Hepatocyte (in vitro differentiated cells): ENCODE measurements around the gene EYA4. TPM values are rescaled to one million over a fixed set of nuclear protein-coding genes. Genes with fewer than 3 reads are reported as not detected.

ENCODE experiments used
- DNase-seq: peaks from one replicate; pipeline ENCODE4 v3.0.0-alpha.2; 2016; ENCODE audit warnings: low spot score
- H2AFZ ChIP-seq: fragments of 200-600 bp; sonication (generic); 2 replicates; pipeline ENCODE4 v1.6.0; 2016; ENCODE audit warnings: antibody characterized with exemption, mild to moderate bottlenecking
- H3K27ac ChIP-seq: fragments of 200-600 bp; sonication (generic); 2 replicates; pipeline ENCODE4 v1.5.1; 2016; ENCODE audit warnings: mild to moderate bottlenecking
- H3K27me3 ChIP-seq: fragments of 200-600 bp; sonication (generic); 2 replicates; pipeline ENCODE4 v1.6.1; 2016
- H3K36me3 ChIP-seq: fragments of 200-600 bp; sonication (generic); replicated peaks from 2 replicates; pipeline ENCODE4 v1.5.1; 2016; ENCODE audit warnings: low read depth; ENCODE audit not compliant: insufficient read depth
- H3K4me1 ChIP-seq: fragments of 200-600 bp; sonication (generic); 2 replicates; pipeline ENCODE4 v1.5.1; 2016; ENCODE audit warnings: mild to moderate bottlenecking, moderate library complexity; ENCODE audit not compliant: insufficient read depth
- H3K4me2 ChIP-seq: fragments of 200-600 bp; sonication (generic); 2 replicates; pipeline ENCODE4 v1.6.0; 2016
- H3K4me3 ChIP-seq: fragments of 200-600 bp; sonication (generic); 2 replicates; pipeline ENCODE4 v1.5.1; 2016; ENCODE audit warnings: mild to moderate bottlenecking
- H3K79me2 ChIP-seq: fragments of 200-600 bp; sonication (generic); 2 replicates; pipeline ENCODE4 v1.6.0; 2017; ENCODE audit warnings: mild to moderate bottlenecking
- H3K9me2 ChIP-seq: fragments of 200-600 bp; sonication (generic); replicated peaks from 2 replicates; pipeline ENCODE4 v1.6.0; 2017; ENCODE audit warnings: mild to moderate bottlenecking; ENCODE audit not compliant: insufficient read depth
- H3K9me3 ChIP-seq: fragments of 200-600 bp; sonication (generic); 2 replicates; pipeline ENCODE4 v1.5.1; 2016; ENCODE audit warnings: low read depth, mild to moderate bottlenecking
- H4K20me1 ChIP-seq: fragments of 200-600 bp; sonication (generic); 2 replicates; pipeline ENCODE4 v1.6.0; 2016; ENCODE audit warnings: mild to moderate bottlenecking; ENCODE audit not compliant: insufficient read depth, poor library complexity, severe bottlenecking
- EZH2 ChIP-seq: fragments of 200-600 bp; sonication (generic); IDR thresholded peaks from 2 replicates; pipeline ENCODE4 v1.6.1; 2016; ENCODE audit warnings: antibody characterized with exemption, mild to moderate bottlenecking, borderline replicate concordance
- EZH2phosphoT487 ChIP-seq: fragments of 200-600 bp; sonication (generic); IDR thresholded peaks from one replicate; pipeline ENCODE4 v1.6.1; 2018; ENCODE audit warnings: antibody characterized with exemption, mild to moderate bottlenecking, low read depth, moderate library complexity; ENCODE audit not compliant: unreplicated experiment, severe bottlenecking
- WGBS: methylation state at CpG from one replicate; pipeline ENCODE4 v1.1.6; 2016; ENCODE audit warnings: low lambda C conversion rate; ENCODE audit errors: missing lambda C conversion rate; 5-methylcytosine and 5-hydroxymethylcytosine counted together
- polyA plus RNA-seq: library from polyadenylated mRNA; unstranded; fragments of >200 nt; fragmentation: Nextera tagmentation; extraction: Ambion mirVana; gene quantifications from 2 replicates; pipeline ENCODE4 v1.2.1, GENCODE V29; 2016
- total RNA-seq: library from RNA; depleted of rRNA; stranded (reverse); fragments of >200 nt; gene quantifications from 2 replicates; pipeline ENCODE4 v1.2.3, GENCODE V29; 2014
- TF ChIP-seq, protein P1 (sequence below): fragments of 200-600 bp; sonication (generic); IDR thresholded peaks from 2 replicates; pipeline ENCODE4 v1.5.1; 2016; ENCODE audit warnings: antibody characterized with exemption, mild to moderate bottlenecking; ENCODE audit not compliant: poor library complexity

EYA4 gene
- total and polyA plus RNA-seq, 2 experiments from 2014 or later = 0.33 to 1.8 TPM

DNA sequence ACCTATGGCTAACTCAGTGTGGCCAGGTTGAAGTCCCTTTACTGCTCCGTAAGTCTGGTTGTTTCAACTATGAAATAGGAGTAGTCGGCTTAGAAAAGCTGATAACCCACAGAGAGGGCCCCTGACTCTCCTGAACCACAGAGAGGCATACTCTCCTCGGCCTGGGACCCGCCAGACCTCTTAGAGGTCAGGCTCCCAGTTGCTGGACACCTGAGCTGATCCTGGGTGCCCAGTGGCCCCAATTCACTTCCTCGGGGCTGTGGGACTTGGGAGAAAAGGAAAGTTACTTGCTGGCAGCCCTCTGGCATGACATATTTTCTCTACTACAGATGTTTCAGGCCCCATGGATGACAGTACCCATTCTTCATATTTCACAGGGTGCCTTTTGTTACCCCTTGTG is 34.2 kb upstream of the EYA4 start:
- H2AFZ ChIP-seq = no peak overlapping the region

DNA sequence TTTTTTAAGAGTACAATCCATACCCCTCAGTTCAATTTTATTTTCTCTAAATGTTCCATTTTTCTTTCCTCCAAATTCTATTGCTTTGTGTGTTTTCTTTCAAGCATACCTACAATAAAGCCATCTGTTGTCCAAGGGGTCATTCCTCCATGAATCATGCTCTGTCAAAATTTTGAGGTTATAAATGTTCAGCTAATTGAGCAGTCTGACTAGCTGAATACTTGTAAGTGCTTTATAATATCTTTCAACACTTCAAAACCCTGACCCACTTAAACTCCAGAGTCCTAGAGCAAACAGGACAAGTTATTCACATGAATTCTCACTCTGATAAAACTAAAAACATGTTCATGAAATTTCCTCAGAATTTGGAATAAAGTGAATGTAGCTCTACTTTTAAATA is 33.4 kb upstream of the EYA4 start:
- Histone ChIP-seq H3K79me2 (no peaks in the 10 kb centered on the region), H3K9me2 (no peaks in the 10 kb centered on the region), H3K9me3 (no peaks in the 10 kb centered on the region), H3K27ac (no peak overlapping the region), H3K4me2 (no peak overlapping the region), H3K27me3 (no peaks in the 10 kb centered on the region), H4K20me1 (no peaks in the 10 kb centered on the region), H3K4me3 (no peak overlapping the region), H2AFZ (no peak overlapping the region), H3K36me3 (no peaks in the 10 kb centered on the region), H3K4me1 (peaks cover 4% of the 10 kb centered on the region)
- no peak for DNase-seq
- TF ChIP-seq EZH2phosphoT487 (no peak), EZH2 (no peak)
- TF ChIP-seq, protein P1, sequence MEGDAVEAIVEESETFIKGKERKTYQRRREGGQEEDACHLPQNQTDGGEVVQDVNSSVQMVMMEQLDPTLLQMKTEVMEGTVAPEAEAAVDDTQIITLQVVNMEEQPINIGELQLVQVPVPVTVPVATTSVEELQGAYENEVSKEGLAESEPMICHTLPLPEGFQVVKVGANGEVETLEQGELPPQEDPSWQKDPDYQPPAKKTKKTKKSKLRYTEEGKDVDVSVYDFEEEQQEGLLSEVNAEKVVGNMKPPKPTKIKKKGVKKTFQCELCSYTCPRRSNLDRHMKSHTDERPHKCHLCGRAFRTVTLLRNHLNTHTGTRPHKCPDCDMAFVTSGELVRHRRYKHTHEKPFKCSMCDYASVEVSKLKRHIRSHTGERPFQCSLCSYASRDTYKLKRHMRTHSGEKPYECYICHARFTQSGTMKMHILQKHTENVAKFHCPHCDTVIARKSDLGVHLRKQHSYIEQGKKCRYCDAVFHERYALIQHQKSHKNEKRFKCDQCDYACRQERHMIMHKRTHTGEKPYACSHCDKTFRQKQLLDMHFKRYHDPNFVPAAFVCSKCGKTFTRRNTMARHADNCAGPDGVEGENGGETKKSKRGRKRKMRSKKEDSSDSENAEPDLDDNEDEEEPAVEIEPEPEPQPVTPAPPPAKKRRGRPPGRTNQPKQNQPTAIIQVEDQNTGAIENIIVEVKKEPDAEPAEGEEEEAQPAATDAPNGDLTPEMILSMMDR = no peak

More for the DNA sequence above, 34.2 kb upstream of the EYA4 start:
- no peak overlapping the region for H3K4me3 ChIP-seq
- H3K4me2 ChIP-seq = no peak overlapping the region
- 67% methylated on average over 5 of the region's 5 CpGs for WGBS
- DNase-seq = no peak
- no peaks in the 10 kb centered on the region for H3K9me3 ChIP-seq
- no peaks in the 10 kb centered on the region for H3K36me3 ChIP-seq
- H4K20me1 ChIP-seq = no peaks in the 10 kb centered on the region
- no peak overlapping the region for H3K27ac ChIP-seq
- H3K4me1 ChIP-seq = peaks cover 4% of the 10 kb centered on the region
- H3K79me2 ChIP-seq = no peaks in the 10 kb centered on the region
- TF ChIP-seq EZH2 = no peak
- no peaks in the 10 kb centered on the region for H3K9me2 ChIP-seq
- H3K27me3 ChIP-seq = no peaks in the 10 kb centered on the region

DNA sequence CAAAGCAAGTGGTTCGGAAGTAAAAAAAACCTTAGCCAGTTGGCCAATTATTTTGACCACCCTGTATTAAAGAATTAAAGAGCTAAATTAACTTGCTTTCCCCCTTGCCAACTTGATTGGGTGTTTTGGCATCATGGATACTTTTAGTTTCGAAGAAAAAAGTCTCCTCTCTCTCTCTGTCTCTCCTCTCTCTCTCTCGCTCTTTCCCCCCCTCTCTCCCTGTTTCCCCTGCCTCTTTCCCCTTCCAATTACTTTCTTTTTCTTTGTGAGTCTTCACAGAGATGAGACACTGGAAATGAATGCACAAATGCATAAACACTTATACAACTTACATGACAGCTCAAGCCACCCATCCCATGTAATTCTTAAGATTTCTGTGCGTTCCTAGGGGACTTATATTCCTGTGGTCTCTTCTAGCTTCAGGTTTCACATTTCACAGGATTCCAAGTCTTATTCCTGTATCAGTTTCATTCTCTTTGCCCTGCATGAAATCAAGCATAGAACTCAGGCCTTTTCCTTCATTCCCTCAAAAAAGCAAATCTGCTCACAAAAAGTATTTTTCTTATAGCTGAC is 32.9 kb upstream of the EYA4 start:
- H3K9me3 ChIP-seq = no peaks in the 10 kb centered on the region
- no peak overlapping the region for H2AFZ ChIP-seq
- no peak overlapping the region for H3K4me3 ChIP-seq
- WGBS = 63% methylated on average over 4 of the region's 4 CpGs
- DNase-seq = no peak
- TF ChIP-seq, protein P1 = no peak
- TF ChIP-seq EZH2 (no peak), EZH2phosphoT487 (no peak)
- H3K4me2 ChIP-seq = no peak overlapping the region
- peaks cover 4% of the 10 kb centered on the region for H3K4me1 ChIP-seq
- H3K27me3 ChIP-seq = no peaks in the 10 kb centered on the region
- no peaks in the 10 kb centered on the region for H3K9me2 ChIP-seq
- no peaks in the 10 kb centered on the region for H3K79me2 ChIP-seq
- no peaks in the 10 kb centered on the region for H3K36me3 ChIP-seq
- no peaks in the 10 kb centered on the region for H4K20me1 ChIP-seq
- H3K27ac ChIP-seq = no peak overlapping the region

DNA sequence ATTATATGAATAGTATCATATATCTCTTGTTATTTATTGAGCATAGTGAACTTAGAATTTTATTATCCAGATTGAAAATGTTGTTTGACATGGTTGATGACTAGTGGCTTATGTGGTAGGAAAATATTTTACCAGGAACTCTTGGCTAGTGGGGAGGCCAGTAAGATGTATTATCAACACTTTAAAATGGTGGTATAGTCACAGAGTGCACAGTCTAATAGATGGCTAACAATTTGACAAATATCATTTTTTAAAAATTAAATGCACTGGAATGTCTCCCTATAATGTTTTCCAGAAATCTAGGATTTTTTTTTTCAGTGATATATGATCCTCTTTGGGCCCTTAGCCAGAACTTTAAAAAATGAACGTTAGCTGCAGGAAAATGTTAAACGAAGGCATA is 26.9 kb upstream of the EYA4 start:
- H3K4me1 ChIP-seq = no peaks in the 10 kb centered on the region
- no peaks in the 10 kb centered on the region for H3K27me3 ChIP-seq
- no peaks in the 10 kb centered on the region for H3K79me2 ChIP-seq
- no peaks in the 10 kb centered on the region for H3K9me3 ChIP-seq
- no peaks in the 10 kb centered on the region for H3K36me3 ChIP-seq
- H2AFZ ChIP-seq = no peak overlapping the region
- no peak overlapping the region for H3K4me2 ChIP-seq
- TF ChIP-seq, protein P1 = no peak
- TF ChIP-seq EZH2 = no peak
- no peak for DNase-seq
- H3K27ac ChIP-seq = no peak overlapping the region
- 51% methylated on average over 2 of the region's 2 CpGs for WGBS
- H4K20me1 ChIP-seq = no peaks in the 10 kb centered on the region
- no peaks in the 10 kb centered on the region for H3K9me2 ChIP-seq
- H3K4me3 ChIP-seq = no peak overlapping the region
